Measurements from ENCODE around the gene ENTPD6. TPM values are rescaled to one million over a fixed set of nuclear protein-coding genes. Genes with fewer than 3 reads are reported as not detected.
"Not testable (repeated sequence)": the region's sequence is repeated elsewhere in the genome, so short reads cannot be mapped to it uniquely, and the experiment has no call there.

ENTPD6 gene
- total RNA-seq, 1 donor from 2014 or later = 57.8 TPM

GRCh38 chr20:25160467-25160866 lies 35.0 kb upstream of the ENTPD6 start:
- H3K27me3 ChIP-seq (ENCODE audit: insufficient read depth, low read length) = peaks cover 11% of the 10 kb centered on the region
- no peak overlapping the region for H3K4me3 ChIP-seq (ENCODE audit: insufficient read depth, low read depth, low read length)
- no peak overlapping the region for H2AFZ ChIP-seq (ENCODE audit: low read depth, low read length)
- H3K36me3 ChIP-seq (ENCODE audit: insufficient read depth, low read length) = no peaks in the 10 kb centered on the region
- H3K9me3 ChIP-seq (ENCODE audit: insufficient read depth, low read depth, low read length) = peaks cover 1% of the 10 kb centered on the region
- Mint-ChIP-seq H3K4me1 (ENCODE audit: low read depth, unreplicated experiment) (no peaks in the 10 kb centered on the region), H3K36me3 (ENCODE audit: low read depth, unreplicated experiment) (no peaks in the 10 kb centered on the region), H3K27me3 (ENCODE audit: low read depth, unreplicated experiment) (peaks cover 12% of the 10 kb centered on the region), H3K9me3 (ENCODE audit: unreplicated experiment) (no peaks in the 10 kb centered on the region), H3K27ac (ENCODE audit: unreplicated experiment) (no peak overlapping the region), H3K4me3 (ENCODE audit: unreplicated experiment) (no peak overlapping the region)
- H3K79me2 ChIP-seq (ENCODE audit: insufficient read depth, low read length) = no peaks in the 10 kb centered on the region
- no peak overlapping the region for H3K9ac ChIP-seq (ENCODE audit: low read length)
- H3K27ac ChIP-seq (ENCODE audit: low read depth, low read length) = no peak overlapping the region
- H4K20me1 ChIP-seq (ENCODE audit: insufficient read depth, low read length) = no peaks in the 10 kb centered on the region
- H3K4me2 ChIP-seq (ENCODE audit: low read length) = no peak overlapping the region
- no peak for TF ChIP-seq EZH2 (IDR thresholded peaks at IDR 0.05; ENCODE audit: insufficient read depth, low read length)
- TF ChIP-seq CTCF (IDR thresholded peaks at IDR 0.05; ENCODE audit: insufficient read depth, low read depth, low read length) = no peak
- no peak for DNase-seq (ENCODE audit: low read depth)
- no peak for FAIRE-seq
- H3K4me1 ChIP-seq (ENCODE audit: insufficient read depth, low read length) = no peaks in the 10 kb centered on the region

- no peak overlapping the region for H3K27ac Mint-ChIP-seq (ENCODE audit: unreplicated experiment)
- H3K4me2 ChIP-seq (ENCODE audit: low read length) = no peak overlapping the region
- peaks cover 5% of the 10 kb centered on the region for H3K9me3 ChIP-seq (ENCODE audit: insufficient read depth, low read depth, low read length)
- TF ChIP-seq EZH2 (IDR thresholded peaks at IDR 0.05; ENCODE audit: insufficient read depth, low read length) = no peak
- no peak for TF ChIP-seq CTCF (IDR thresholded peaks at IDR 0.05; ENCODE audit: insufficient read depth, low read depth, low read length)
- H3K36me3 Mint-ChIP-seq (ENCODE audit: low read depth, unreplicated experiment) = no peaks in the 10 kb centered on the region
- H3K4me3 ChIP-seq (ENCODE audit: insufficient read depth, low read depth, low read length) = no peak overlapping the region
- no peaks in the 10 kb centered on the region for H3K79me2 ChIP-seq (ENCODE audit: insufficient read depth, low read length)
- H3K9me3 Mint-ChIP-seq (ENCODE audit: unreplicated experiment) = no peaks in the 10 kb centered on the region
- H3K27me3 Mint-ChIP-seq (ENCODE audit: low read depth, unreplicated experiment) = peaks cover 10% of the 10 kb centered on the region
- no peak for FAIRE-seq
- H3K9ac ChIP-seq (ENCODE audit: low read length) = no peak overlapping the region
- peaks cover 11% of the 10 kb centered on the region for H3K27me3 ChIP-seq (ENCODE audit: insufficient read depth, low read length)
- no peaks in the 10 kb centered on the region for H3K4me1 Mint-ChIP-seq (ENCODE audit: low read depth, unreplicated experiment)
- no peaks in the 10 kb centered on the region for H3K4me1 ChIP-seq (ENCODE audit: insufficient read depth, low read length)
- H3K4me3 Mint-ChIP-seq (ENCODE audit: unreplicated experiment) = no peak overlapping the region
- no peak for DNase-seq (ENCODE audit: low read depth)
- H4K20me1 ChIP-seq (ENCODE audit: insufficient read depth, low read length) = no peaks in the 10 kb centered on the region
- H3K27ac ChIP-seq (ENCODE audit: low read depth, low read length) = no peak overlapping the region
- no peak overlapping the region for H2AFZ ChIP-seq (ENCODE audit: low read depth, low read length)
- H3K36me3 ChIP-seq (ENCODE audit: insufficient read depth, low read length) = no peaks in the 10 kb centered on the region
Measured at GRCh38 chr20:25160897-25161296, 34.6 kb upstream of the ENTPD6 start.

GRCh38 chr20:25165128-25165527 lies 30.4 kb upstream of the ENTPD6 start:
- H3K9ac ChIP-seq (ENCODE audit: low read length) = no peak overlapping the region
- FAIRE-seq (no peak), DNase-seq (ENCODE audit: low read depth) (no peak)
- no peak overlapping the region for H3K4me3 ChIP-seq (ENCODE audit: insufficient read depth, low read depth, low read length)
- H3K4me1 ChIP-seq (ENCODE audit: insufficient read depth, low read length) = no peaks in the 10 kb centered on the region
- peaks cover 7% of the 10 kb centered on the region for H3K9me3 ChIP-seq (ENCODE audit: insufficient read depth, low read depth, low read length)
- no peaks in the 10 kb centered on the region for H4K20me1 ChIP-seq (ENCODE audit: insufficient read depth, low read length)
- H3K79me2 ChIP-seq (ENCODE audit: insufficient read depth, low read length) = no peaks in the 10 kb centered on the region
- H3K27ac ChIP-seq (ENCODE audit: low read depth, low read length) = no peak overlapping the region
- no peak overlapping the region for H2AFZ ChIP-seq (ENCODE audit: low read depth, low read length)
- Mint-ChIP-seq H3K4me1 (ENCODE audit: low read depth, unreplicated experiment) (no peaks in the 10 kb centered on the region), H3K9me3 (ENCODE audit: unreplicated experiment) (peaks cover 3% of the 10 kb centered on the region), H3K27me3 (ENCODE audit: low read depth, unreplicated experiment) (peaks cover 40% of the 10 kb centered on the region), H3K4me3 (ENCODE audit: unreplicated experiment) (no peak overlapping the region), H3K27ac (ENCODE audit: unreplicated experiment) (no peak overlapping the region), H3K36me3 (ENCODE audit: low read depth, unreplicated experiment) (no peaks in the 10 kb centered on the region)
- H3K36me3 ChIP-seq (ENCODE audit: insufficient read depth, low read length) = no peaks in the 10 kb centered on the region
- no peak for TF ChIP-seq CTCF (IDR thresholded peaks at IDR 0.05; ENCODE audit: insufficient read depth, low read depth, low read length)
- no peak for TF ChIP-seq EZH2 (IDR thresholded peaks at IDR 0.05; ENCODE audit: insufficient read depth, low read length)
- no peak overlapping the region for H3K4me2 ChIP-seq (ENCODE audit: low read length)
- H3K27me3 ChIP-seq (ENCODE audit: insufficient read depth, low read length) = peaks cover 11% of the 10 kb centered on the region

- H3K27me3 Mint-ChIP-seq (ENCODE audit: low read depth, unreplicated experiment) = peaks cover 42% of the 10 kb centered on the region
- H3K27ac Mint-ChIP-seq (ENCODE audit: unreplicated experiment); H3K9me3 Mint-ChIP-seq (ENCODE audit: unreplicated experiment); H3K4me1 Mint-ChIP-seq (ENCODE audit: low read depth, unreplicated experiment); H3K9me3 ChIP-seq (ENCODE audit: insufficient read depth, low read depth, low read length); H3K9ac ChIP-seq (ENCODE audit: low read length); H3K4me2 ChIP-seq (ENCODE audit: low read length); H3K27ac ChIP-seq (ENCODE audit: low read depth, low read length); FAIRE-seq; H3K36me3 Mint-ChIP-seq (ENCODE audit: low read depth, unreplicated experiment); DNase-seq (ENCODE audit: low read depth); H3K36me3 ChIP-seq (ENCODE audit: insufficient read depth, low read length); H4K20me1 ChIP-seq (ENCODE audit: insufficient read depth, low read length); H2AFZ ChIP-seq (ENCODE audit: low read depth, low read length); H3K4me3 Mint-ChIP-seq (ENCODE audit: unreplicated experiment); H3K27me3 ChIP-seq (ENCODE audit: insufficient read depth, low read length); H3K4me3 ChIP-seq (ENCODE audit: insufficient read depth, low read depth, low read length); H3K79me2 ChIP-seq (ENCODE audit: insufficient read depth, low read length); H3K4me1 ChIP-seq (ENCODE audit: insufficient read depth, low read length): not testable (repeated sequence)
Measured at GRCh38 chr20:25166105-25166782, 29.3 kb upstream of the ENTPD6 start.
